ENCODE results near the gene CA11. TPM values are rescaled to one million over a fixed set of nuclear protein-coding genes. Genes with fewer than 3 reads are reported as not detected.

The CA11 gene
- total RNA-seq, 1 experiment from 2014 or later, result 10.5 TPM

GRCh38 chr19:48635263-48635965 lies 10.6 kb downstream of the CA11 start:
- no peaks in the 10 kb centered on the region for H3K27me3 Mint-ChIP-seq (ENCODE audit: insufficient read depth, unreplicated experiment)
- 0 out of 2 replicates have a peak, but pooled peaks cover 1% of the 10 kb centered on the region for H3K36me3 ChIP-seq (ENCODE audit: control insufficient read depth, insufficient read depth, low read length)
- no peaks in the 10 kb centered on the region for H3K27me3 ChIP-seq (replicated peaks; ENCODE audit: control insufficient read depth, insufficient read depth, low read length)
- no peaks in the 10 kb centered on the region for H3K9me3 ChIP-seq
- no TSS peak for BruUV-seq (replicated peaks)
- TF ChIP-seq CTCF (IDR thresholded peaks at IDR 0.05; ENCODE audit: insufficient read depth in 1 of 2, low read depth in 1 of 2, low read length in 1 of 2, severe bottlenecking in 1 of 2, unreplicated experiment in 1 of 2), result no peak
- peaks cover 73% of the 10 kb centered on the region for H3K36me3 Mint-ChIP-seq (ENCODE audit: insufficient read depth, unreplicated experiment)
- H3K27ac Mint-ChIP-seq (ENCODE audit: unreplicated experiment), result peak overlapping the region; percentile 93
- intact Hi-C loops (cut with micrococcal nuclease; ENCODE audit: unreplicated experiment), result loop anchor here (5.0 kb wide), 2 partner anchors 202 to 327 kb away; partner anchors contain the start of gene HSD17B14
- H3K9me3 Mint-ChIP-seq (ENCODE audit: unreplicated experiment), result peaks cover 9% of the 10 kb centered on the region
- H3K4me3 Mint-ChIP-seq (ENCODE audit: unreplicated experiment), result peak overlapping the region; percentile 80
- H3K4me1 ChIP-seq, result peaks cover 45% of the 10 kb centered on the region
- ChIA-PET CTCF (no interaction called here), POLR2A (interaction anchor here (2.6 kb wide), 1 partner anchor 17 kb away, joined by 37 read pairs; the partner anchor contains the start of genes RPL18 and SPHK2)
- peak overlapping the region; percentile 53 for H3K4me3 ChIP-seq (ENCODE audit: low read depth, low read length)
- DNase-seq, result peak; percentile 77 to 85
- peaks cover 36% of the 10 kb centered on the region for H3K4me1 Mint-ChIP-seq (ENCODE audit: low read depth, unreplicated experiment)

GRCh38 chr19:48634424-48635262 lies 11.3 kb downstream of the CA11 start:
- TSS peak; percentile 95 for BruUV-seq (replicated peaks)
- peak overlapping the region; percentile 93 for H3K27ac Mint-ChIP-seq (ENCODE audit: unreplicated experiment)

More at GRCh38 chr19:48634424-48635262, 11.3 kb downstream of the CA11 start:
- intact Hi-C loops (cut with micrococcal nuclease; ENCODE audit: unreplicated experiment), result loop anchor here (5.0 kb wide), 2 partner anchors 203 to 328 kb away; partner anchors contain the start of gene HSD17B14
- TF ChIP-seq CTCF (IDR thresholded peaks at IDR 0.05; ENCODE audit: insufficient read depth in 1 of 2, low read depth in 1 of 2, low read length in 1 of 2, severe bottlenecking in 1 of 2, unreplicated experiment in 1 of 2), result no peak
- Histone ChIP-seq H3K36me3 (ENCODE audit: control insufficient read depth, insufficient read depth, low read length) (0 out of 2 replicates have a peak, but pooled peaks cover 1% of the 10 kb centered on the region), H3K9me3 (no peaks in the 10 kb centered on the region), H3K27me3 (replicated peaks; ENCODE audit: control insufficient read depth, insufficient read depth, low read length) (no peaks in the 10 kb centered on the region), H3K4me3 (ENCODE audit: low read depth, low read length) (peak overlapping the region; percentile 53), H3K4me1 (peaks cover 45% of the 10 kb centered on the region)
- Mint-ChIP-seq H3K27me3 (ENCODE audit: insufficient read depth, unreplicated experiment) (no peaks in the 10 kb centered on the region), H3K9me3 (ENCODE audit: unreplicated experiment) (peaks cover 9% of the 10 kb centered on the region), H3K4me1 (ENCODE audit: low read depth, unreplicated experiment) (peaks cover 36% of the 10 kb centered on the region), H3K4me3 (ENCODE audit: unreplicated experiment) (peak overlapping the region; percentile 80), H3K36me3 (ENCODE audit: insufficient read depth, unreplicated experiment) (peaks cover 80% of the 10 kb centered on the region)
- ChIA-PET POLR2A (interaction anchor here (0.5 to 2.6 kb wide), 4 partner anchors 10 to 976 kb away, joined by 4 to 37 read pairs (median 13); partner anchors contain the start of genes PPP1R15A, RPL18 and SPHK2), CTCF (interaction anchor here (0.6 to 1.2 kb wide), 2 partner anchors 16 to 50 kb away, joined by 3 to 4 read pairs; partner anchors contain the start of genes RPL18 and SPHK2)
- DNase-seq, result peak; percentile 98 to 99
